ENCODE results near the gene DNAJB7.
"Not testable (repeated sequence)": the region's sequence is repeated elsewhere in the genome, so short reads cannot be mapped to it uniquely, and the experiment has no call there.

The DNAJB7 gene

GRCh38 chr22:40845816-40846215 is 16.1 kb downstream of the DNAJB7 start:
- not testable (repeated sequence) for DNase-seq (ENCODE audit: low read depth in 4 of 4, low spot score in 1 of 4)

- DNase-seq (ENCODE audit: low read depth in 4 of 4, low spot score in 1 of 4), result no peak
These were observed 17.0 kb downstream of the DNAJB7 start for GRCh38 chr22:40844951-40845350.

- DNase-seq (ENCODE audit: low read depth in 4 of 4, low spot score in 1 of 4), result no peak
These were observed 23.4 kb downstream of the DNAJB7 start for GRCh38 chr22:40838486-40838885.

- no peak for DNase-seq (ENCODE audit: low read depth in 4 of 4, low spot score in 1 of 4)
These were observed 27.3 kb downstream of the DNAJB7 start for GRCh38 chr22:40834619-40835018.

- no peak for DNase-seq (ENCODE audit: low read depth in 4 of 4, low spot score in 1 of 4)
These were observed 32.8 kb downstream of the DNAJB7 start for GRCh38 chr22:40829131-40829530.

GRCh38 chr22:40826984-40827741 is 34.8 kb downstream of the DNAJB7 start:
- no peak for DNase-seq (ENCODE audit: low read depth in 4 of 4, low spot score in 1 of 4)

GRCh38 chr22:40826292-40826691 is 35.6 kb downstream of the DNAJB7 start:
- not testable (repeated sequence) for DNase-seq (ENCODE audit: low read depth in 4 of 4, low spot score in 1 of 4)

GRCh38 chr22:40823426-40823825 is 38.5 kb downstream of the DNAJB7 start:
- no peak for DNase-seq (ENCODE audit: low read depth in 4 of 4, low spot score in 1 of 4)

GRCh38 chr22:40819599-40820140 is 42.2 kb downstream of the DNAJB7 start:
- DNase-seq (ENCODE audit: low read depth in 4 of 4, low spot score in 1 of 4), result no peak

GRCh38 chr22:40818747-40819598 is 42.9 kb downstream of the DNAJB7 start, which contains the start of gene SLC25A17:
Gene SLC25A17 (minus strand): TSS chr22:40819346. CDS start chr22:40819248, 98 bp downstream.
- DNase-seq (ENCODE audit: low read depth in 4 of 4, low spot score in 1 of 4), result peak; percentile 70 to 86 (median 76)

- DNase-seq (ENCODE audit: low read depth in 4 of 4, low spot score in 1 of 4), result no peak
These were observed 43.6 kb downstream of the DNAJB7 start for GRCh38 chr22:40818192-40818746.

- DNase-seq (ENCODE audit: low read depth in 4 of 4, low spot score in 1 of 4), result no peak
These were observed 44.2 kb downstream of the DNAJB7 start for GRCh38 chr22:40817737-40818136.

- DNase-seq (ENCODE audit: low read depth in 4 of 4, low spot score in 1 of 4), result no peak
These were observed 48.0 kb downstream of the DNAJB7 start for GRCh38 chr22:40813912-40814315.

Measured in stimulated activated CD4-positive, alpha-beta T cell treated with anti-CD3 and anti-CD28 coated beads, Interleukin-1b, Interleukin-23, amount 100 ng/mL, for 24 hours (primary cell).